Trophoblast cell (in vitro differentiated cells and primary cell): Measurements from ENCODE around the gene LGALS9C.
"Not testable (repeated sequence)": the region's sequence is repeated elsewhere in the genome, so short reads cannot be mapped to it uniquely, and the experiment has no call there.

Source experiments
- DNase-seq, 2 donors: peaks; one replicate each; pipeline ENCODE4 v3.0.0-alpha.2; 2016
- H2AFZ ChIP-seq: 2 replicates; pipeline ENCODE4 v1.6.1; 2013; ENCODE audit warnings: low read length, moderate library complexity, mild to moderate bottlenecking; ENCODE audit not compliant: insufficient read depth, poor library complexity
- H2AK5ac ChIP-seq: 2 replicates; pipeline ENCODE4 v1.6.1; 2013; ENCODE audit warnings: mild to moderate bottlenecking, low read length
- H2BK120ac ChIP-seq: 2 replicates; pipeline ENCODE4 v1.6.1; 2013; ENCODE audit warnings: low read length, mild to moderate bottlenecking, moderate library complexity; ENCODE audit not compliant: insufficient read depth, poor library complexity
- H2BK12ac ChIP-seq: 2 replicates; pipeline ENCODE4 v1.6.1; 2013; ENCODE audit warnings: mild to moderate bottlenecking, low read length, moderate library complexity
- H2BK5ac ChIP-seq: 2 replicates; pipeline ENCODE4 v1.6.1; 2013; ENCODE audit warnings: low read length, low read depth, moderate library complexity, mild to moderate bottlenecking; ENCODE audit not compliant: poor library complexity
- H3K14ac ChIP-seq: 2 replicates; pipeline ENCODE4 v1.6.1; 2013; ENCODE audit warnings: mild to moderate bottlenecking, low read length
- H3K18ac ChIP-seq: 2 replicates; pipeline ENCODE4 v1.6.1; 2013; ENCODE audit warnings: mild to moderate bottlenecking, low read length
- H3K23ac ChIP-seq: 2 replicates; pipeline ENCODE4 v1.6.1; 2013; ENCODE audit warnings: low read length
- H3K27ac ChIP-seq: 2 replicates; pipeline ENCODE4 v1.5.1; 2013; ENCODE audit warnings: low read depth, mild to moderate bottlenecking, inconsistent platforms, low read length, moderate library complexity
- H3K27me3 ChIP-seq: 2 replicates; pipeline ENCODE4 v1.6.1; 2013; ENCODE audit warnings: inconsistent platforms, mild to moderate bottlenecking, low read length, moderate library complexity; ENCODE audit not compliant: insufficient read depth
- H3K36me3 ChIP-seq, 2 experiments: 1 replicate in 1 of 2; 2 replicates in 1 of 2; pipeline ENCODE4 v1.6.1; 2013; ENCODE audit warnings: low read length in 2 of 2, mild to moderate bottlenecking in 2 of 2, moderate library complexity in 1 of 2; ENCODE audit not compliant: insufficient read depth in 2 of 2, control insufficient read depth in 1 of 2
- H3K4ac ChIP-seq: 2 replicates; pipeline ENCODE4 v1.6.1; 2013; ENCODE audit warnings: low read depth, mild to moderate bottlenecking, low read length, moderate library complexity
- H3K4me1 ChIP-seq, 2 experiments: 1 replicate in 1 of 2; 2 replicates in 1 of 2; pipeline ENCODE4 v1.6.1; 2013; ENCODE audit warnings: low read length in 2 of 2, mild to moderate bottlenecking in 2 of 2, moderate library complexity in 1 of 2; ENCODE audit not compliant: insufficient read depth in 2 of 2, control insufficient read depth in 1 of 2
- H3K4me2 ChIP-seq: 2 replicates; pipeline ENCODE4 v1.6.1; 2013; ENCODE audit warnings: inconsistent platforms, mild to moderate bottlenecking, low read length, moderate library complexity
- H3K4me3 ChIP-seq: 2 replicates; pipeline ENCODE4 v1.5.1; 2013; ENCODE audit warnings: mild to moderate bottlenecking, low read depth, low read length, inconsistent platforms
- H3K79me1 ChIP-seq: one replicate; pipeline ENCODE4 v1.6.1; 2013; ENCODE audit warnings: low read length
- H3K79me2 ChIP-seq: 2 replicates; pipeline ENCODE4 v1.6.1; 2013; ENCODE audit warnings: low read length, mild to moderate bottlenecking; ENCODE audit not compliant: control insufficient read depth, insufficient read depth, poor library complexity
- H3K9ac ChIP-seq: 2 replicates; pipeline ENCODE4 v1.6.1; 2013; ENCODE audit warnings: mild to moderate bottlenecking, low read length
- H3K9me3 ChIP-seq: 2 replicates; pipeline ENCODE4 v1.6.1; 2013; ENCODE audit warnings: low read depth, mild to moderate bottlenecking, control low read depth, inconsistent platforms, low read length; ENCODE audit not compliant: insufficient read depth
- H4K12ac ChIP-seq: 2 replicates; pipeline ENCODE4 v1.6.1; 2013; ENCODE audit warnings: low read depth, mild to moderate bottlenecking, low read length, moderate library complexity
- H4K8ac ChIP-seq: 2 replicates; pipeline ENCODE4 v1.6.1; 2013; ENCODE audit warnings: low read depth, mild to moderate bottlenecking, low read length, moderate library complexity
- H4K91ac ChIP-seq: one replicate; pipeline ENCODE4 v1.6.1; 2013; ENCODE audit warnings: low read depth, mild to moderate bottlenecking, low read length, moderate library complexity
- WGBS: extraction: QIAGEN DNeasy Blood & Tissue Kit; methylation state at CpG from one replicate; pipeline ENCODE4 v1.1.7; 2013; ENCODE audit warnings: missing lambda C conversion rate; ENCODE audit not compliant: insufficient read length, insufficient coverage; ENCODE audit errors: extremely low coverage; 5-methylcytosine and 5-hydroxymethylcytosine counted together

The LGALS9C gene

GRCh38 chr17:18442532-18442931 lies 34.1 kb upstream of the LGALS9C start:
- H3K4me1 ChIP-seq, H3K14ac ChIP-seq, H3K79me2 ChIP-seq, H3K79me1 ChIP-seq, H2AFZ ChIP-seq, H3K4me3 ChIP-seq, DNase-seq, H3K27ac ChIP-seq, H3K27me3 ChIP-seq, H2BK120ac ChIP-seq, H3K9me3 ChIP-seq, H4K12ac ChIP-seq, H2AK5ac ChIP-seq, H3K36me3 ChIP-seq, H3K4me2 ChIP-seq, H3K18ac ChIP-seq, H2BK12ac ChIP-seq, H3K9ac ChIP-seq, H4K8ac ChIP-seq, H3K4ac ChIP-seq, H3K23ac ChIP-seq, H2BK5ac ChIP-seq, H4K91ac ChIP-seq: not testable (repeated sequence)
- no CpG with 5 or more reads among the region's 4 CpGs for WGBS

GRCh38 chr17:18447476-18448205 lies 28.9 kb upstream of the LGALS9C start:
- H3K36me3 ChIP-seq, H3K4me1 ChIP-seq, H4K12ac ChIP-seq, H3K79me2 ChIP-seq, H2AK5ac ChIP-seq, H2BK12ac ChIP-seq, DNase-seq, H3K27ac ChIP-seq, H3K9me3 ChIP-seq, H3K4me2 ChIP-seq, H3K23ac ChIP-seq, H3K14ac ChIP-seq, H2AFZ ChIP-seq, H2BK5ac ChIP-seq, H4K91ac ChIP-seq, H2BK120ac ChIP-seq, H3K18ac ChIP-seq, H3K4ac ChIP-seq, H3K79me1 ChIP-seq, H4K8ac ChIP-seq, H3K4me3 ChIP-seq, H3K9ac ChIP-seq, H3K27me3 ChIP-seq: not testable (repeated sequence)
- WGBS: no CpG with 5 or more reads among the region's 9 CpGs

GRCh38 chr17:18448311-18448710 lies 28.3 kb upstream of the LGALS9C start:
- not testable (repeated sequence) for H3K9ac ChIP-seq, H2BK12ac ChIP-seq, H2AK5ac ChIP-seq, H3K14ac ChIP-seq, H2AFZ ChIP-seq, H3K4me1 ChIP-seq, H4K8ac ChIP-seq, H3K4ac ChIP-seq, H3K79me1 ChIP-seq, H3K23ac ChIP-seq, H3K36me3 ChIP-seq, H3K4me3 ChIP-seq, H3K27me3 ChIP-seq, H3K9me3 ChIP-seq, H4K12ac ChIP-seq, DNase-seq, H3K79me2 ChIP-seq, H3K27ac ChIP-seq, H3K4me2 ChIP-seq, H4K91ac ChIP-seq, H2BK120ac ChIP-seq, H2BK5ac ChIP-seq, H3K18ac ChIP-seq
- no CpG with 5 or more reads among the region's 2 CpGs for WGBS

GRCh38 chr17:18449833-18450232 lies 26.8 kb upstream of the LGALS9C start:
- not testable (repeated sequence) for H4K91ac ChIP-seq, H4K8ac ChIP-seq, H2AFZ ChIP-seq, H3K27ac ChIP-seq, H3K4me2 ChIP-seq, H3K79me1 ChIP-seq, H3K4me1 ChIP-seq, H2BK120ac ChIP-seq, H2BK5ac ChIP-seq, H4K12ac ChIP-seq, H3K18ac ChIP-seq, H3K79me2 ChIP-seq, H3K4me3 ChIP-seq, H3K9ac ChIP-seq, H3K27me3 ChIP-seq, H3K14ac ChIP-seq, H3K4ac ChIP-seq, H2BK12ac ChIP-seq, H2AK5ac ChIP-seq, H3K23ac ChIP-seq, H3K36me3 ChIP-seq, H3K9me3 ChIP-seq
- DNase-seq: peak; percentile 62 to 64
- WGBS: no CpG with 5 or more reads among the region's 7 CpGs
